ENCODE measurements around the gene KLHDC10.
A peak's percentile ranks its signal among the peaks of the same experiment; 100 is the strongest.
"Not testable (repeated sequence)": the region's sequence is repeated elsewhere in the genome, so short reads cannot be mapped to it uniquely, and the experiment has no call there.

KLHDC10 gene, protein sequence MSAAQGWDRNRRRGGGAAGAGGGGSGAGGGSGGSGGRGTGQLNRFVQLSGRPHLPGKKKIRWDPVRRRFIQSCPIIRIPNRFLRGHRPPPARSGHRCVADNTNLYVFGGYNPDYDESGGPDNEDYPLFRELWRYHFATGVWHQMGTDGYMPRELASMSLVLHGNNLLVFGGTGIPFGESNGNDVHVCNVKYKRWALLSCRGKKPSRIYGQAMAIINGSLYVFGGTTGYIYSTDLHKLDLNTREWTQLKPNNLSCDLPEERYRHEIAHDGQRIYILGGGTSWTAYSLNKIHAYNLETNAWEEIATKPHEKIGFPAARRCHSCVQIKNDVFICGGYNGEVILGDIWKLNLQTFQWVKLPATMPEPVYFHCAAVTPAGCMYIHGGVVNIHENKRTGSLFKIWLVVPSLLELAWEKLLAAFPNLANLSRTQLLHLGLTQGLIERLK

DNA sequence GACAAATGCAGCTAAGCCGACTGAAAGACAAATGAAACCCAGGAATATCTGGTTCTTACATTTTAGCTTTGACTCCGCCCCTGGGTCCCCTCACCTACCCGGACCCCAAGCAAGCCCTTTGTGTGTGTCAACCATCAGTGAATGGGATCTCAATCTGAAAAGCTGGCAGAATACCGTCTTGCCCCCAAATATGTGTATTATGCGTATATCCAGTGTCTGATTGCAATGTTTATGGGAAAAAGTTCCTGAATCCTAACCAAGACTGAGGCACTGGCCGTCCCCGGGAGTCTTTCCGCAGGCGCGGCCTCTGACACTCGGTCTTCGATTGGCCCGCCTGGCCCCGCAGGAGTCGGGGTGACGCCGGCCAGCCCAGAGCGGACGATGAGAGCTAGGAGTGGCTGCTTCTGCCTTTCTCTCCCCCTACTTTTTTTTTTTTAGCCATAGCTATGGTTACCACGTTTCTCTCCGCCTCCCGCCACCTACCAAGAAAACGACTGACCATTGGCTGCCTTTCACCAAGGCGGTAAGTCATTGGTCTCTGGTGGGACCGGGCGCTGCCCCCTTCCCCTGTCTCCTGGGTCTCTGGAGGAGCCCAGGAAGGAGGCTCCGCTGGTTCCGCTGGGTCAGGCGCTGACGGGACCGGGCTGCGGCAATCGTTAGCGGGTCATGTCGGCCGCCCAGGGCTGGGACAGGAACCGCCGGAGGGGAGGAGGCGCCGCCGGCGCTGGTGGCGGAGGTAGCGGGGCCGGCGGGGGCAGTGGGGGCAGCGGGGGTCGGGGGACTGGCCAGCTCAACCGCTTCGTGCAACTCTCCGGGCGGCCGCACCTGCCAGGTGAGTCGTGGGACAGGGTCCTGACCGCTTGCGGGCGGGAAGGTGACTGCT is at the start of gene KLHDC10:
TSS of gene KLHDC10 (plus strand) at position 557 of the 883 bp plus-strand sequence. CDS start at position 667, 110 bp downstream.
- DNase-seq (ENCODE audit: low read depth in 1 of 2, low spot score in 1 of 2): peak; percentile 85 to 98
- in situ Hi-C loops (cut with HindIII; ENCODE audit: low pct_unique_long_range_greater_than_20kb, low sequenced_read_pairs): no loop called here
- no peak for TF ChIP-seq JUND (IDR thresholded peaks at IDR 0.05; ENCODE audit: low read depth)

DNA sequence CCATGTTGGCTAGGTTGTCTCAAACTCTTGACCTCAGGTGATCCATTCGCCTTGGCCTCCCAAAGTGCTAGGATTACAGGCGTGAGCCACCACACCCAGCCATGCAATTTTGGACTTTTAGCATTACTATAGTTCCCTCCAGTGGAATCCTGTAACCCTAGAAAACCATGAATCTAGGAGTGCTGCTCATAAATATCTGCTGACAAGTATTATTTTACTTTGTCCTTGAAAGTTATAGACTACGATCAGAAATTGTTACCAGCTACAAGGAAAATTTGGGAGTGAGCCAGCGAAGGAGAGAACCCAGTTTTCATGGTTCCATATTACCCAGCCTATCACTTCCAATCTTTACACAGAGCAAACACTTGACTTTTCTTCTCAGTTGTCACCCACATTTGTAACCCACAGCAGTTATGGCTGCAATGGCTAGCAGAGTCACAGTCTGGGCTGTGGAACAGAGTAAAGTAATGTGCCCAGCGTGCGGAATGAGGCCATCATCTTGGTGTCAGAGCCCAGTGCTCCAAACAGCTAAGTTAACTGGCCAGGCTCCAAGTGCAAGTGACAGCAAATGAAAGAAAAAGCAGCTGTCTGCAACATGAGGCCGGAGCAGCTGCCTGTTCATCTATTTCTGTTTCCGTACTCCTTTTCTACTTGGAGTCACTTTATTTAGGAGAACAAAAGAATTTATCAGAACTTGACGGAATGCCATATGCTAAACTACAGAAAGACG is 49.1 kb upstream of the KLHDC10 start:
- no peak for DNase-seq (ENCODE audit: low read depth in 1 of 2, low spot score in 1 of 2)
- in situ Hi-C loops (cut with HindIII; ENCODE audit: low pct_unique_long_range_greater_than_20kb, low sequenced_read_pairs): no loop called here
- TF ChIP-seq JUND (IDR thresholded peaks at IDR 0.05; ENCODE audit: low read depth): no peak

DNA sequence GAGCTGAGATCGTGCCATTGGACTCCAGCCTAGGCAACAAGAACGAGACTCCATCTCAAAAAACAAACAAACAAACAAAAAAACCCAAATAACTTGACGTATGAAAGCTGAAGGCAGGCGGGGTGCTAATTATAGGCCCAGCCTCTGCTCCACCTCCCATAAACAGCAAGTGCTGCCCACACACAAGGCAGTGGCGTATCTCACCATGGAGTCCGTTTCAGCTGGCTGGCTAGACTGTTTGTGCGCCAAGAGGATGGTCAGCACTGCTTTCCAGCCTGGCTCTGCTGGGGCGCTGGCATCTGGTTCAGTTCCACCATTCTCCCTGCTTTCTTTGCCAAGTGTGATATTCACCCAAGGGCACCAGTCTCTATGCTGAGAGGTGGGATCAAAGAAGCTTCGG is 48.2 kb upstream of the KLHDC10 start:
- DNase-seq (ENCODE audit: low read depth in 1 of 2, low spot score in 1 of 2): no peak
- no peak for TF ChIP-seq JUND (IDR thresholded peaks at IDR 0.05; ENCODE audit: low read depth)
- in situ Hi-C loops (cut with HindIII; ENCODE audit: low pct_unique_long_range_greater_than_20kb, low sequenced_read_pairs): no loop called here

DNA sequence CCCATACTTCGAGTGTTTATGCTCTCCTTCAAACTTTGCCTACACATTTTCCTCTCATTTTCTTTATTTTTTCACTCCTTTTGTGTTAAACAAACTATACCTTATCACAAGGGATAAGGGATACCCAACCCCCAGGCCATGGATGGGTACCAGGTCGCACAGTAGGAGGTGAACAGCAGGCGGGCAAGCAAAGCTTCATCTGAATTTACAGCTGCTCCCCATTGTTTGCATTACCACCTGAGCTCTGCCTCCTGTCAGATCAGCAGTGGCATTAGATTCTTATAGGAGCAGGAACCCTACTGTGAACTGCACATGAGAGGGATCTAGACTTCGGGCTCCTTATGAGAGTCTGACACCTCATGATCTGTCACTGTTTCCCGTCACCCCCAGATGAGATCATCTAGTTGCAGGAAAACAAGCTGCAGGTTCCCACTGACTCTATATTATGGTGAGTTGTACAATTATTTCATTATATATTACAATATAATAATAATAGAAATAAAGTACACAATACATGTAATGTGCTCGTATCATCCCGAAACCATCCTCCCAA is 47.6 kb upstream of the KLHDC10 start:
- in situ Hi-C loops (cut with HindIII; ENCODE audit: low pct_unique_long_range_greater_than_20kb, low sequenced_read_pairs): no loop called here
- no peak for TF ChIP-seq JUND (IDR thresholded peaks at IDR 0.05; ENCODE audit: low read depth)
- no peak for DNase-seq (ENCODE audit: low read depth in 1 of 2, low spot score in 1 of 2)

DNA sequence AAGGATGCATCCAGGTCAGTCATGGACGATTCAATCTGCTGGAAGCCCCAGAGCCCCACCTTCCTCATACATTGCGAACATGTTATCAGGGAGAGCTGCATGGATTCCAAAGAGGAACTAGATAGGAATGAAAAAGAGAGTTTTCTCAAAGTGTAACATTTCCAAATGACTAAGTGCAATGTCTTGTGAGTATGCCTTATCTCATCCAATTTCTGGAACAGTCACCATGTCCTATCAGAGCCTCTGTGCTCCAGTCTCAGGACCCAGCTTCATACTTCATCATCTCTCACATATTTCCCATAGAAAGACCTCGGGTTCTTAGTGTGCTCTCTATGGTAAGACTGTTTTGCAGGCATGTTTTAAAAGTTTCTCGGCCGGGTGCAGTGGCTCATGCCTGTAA is 45.9 kb upstream of the KLHDC10 start:
- DNase-seq (ENCODE audit: low read depth in 1 of 2, low spot score in 1 of 2): no peak
- no peak for TF ChIP-seq JUND (IDR thresholded peaks at IDR 0.05; ENCODE audit: low read depth)
- in situ Hi-C loops (cut with HindIII; ENCODE audit: low pct_unique_long_range_greater_than_20kb, low sequenced_read_pairs): no loop called here

DNA sequence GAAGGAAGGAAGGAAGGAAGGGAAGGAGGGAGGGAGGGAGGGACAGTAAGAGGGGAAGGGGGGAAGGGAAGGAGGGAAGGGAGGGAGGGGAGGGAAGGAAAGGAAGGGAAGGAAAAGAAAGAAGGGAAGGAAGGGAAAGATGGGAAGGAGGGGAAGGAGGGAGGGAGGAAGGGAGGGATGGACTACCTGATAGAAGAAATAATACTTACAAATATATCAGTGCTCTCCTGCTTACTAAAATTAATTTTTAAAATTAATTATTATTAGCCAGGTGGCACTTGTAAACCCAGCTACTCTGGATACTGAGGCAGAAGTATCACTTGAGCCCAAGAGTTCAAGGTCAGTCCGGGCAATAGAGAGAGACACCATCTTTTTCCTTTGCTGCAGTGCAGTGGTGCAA is 37.6 kb upstream of the KLHDC10 start:
- in situ Hi-C loops (cut with HindIII; ENCODE audit: low pct_unique_long_range_greater_than_20kb, low sequenced_read_pairs): no loop called here
- no peak for DNase-seq (ENCODE audit: low read depth in 1 of 2, low spot score in 1 of 2)
- no peak for TF ChIP-seq JUND (IDR thresholded peaks at IDR 0.05; ENCODE audit: low read depth)

DNA sequence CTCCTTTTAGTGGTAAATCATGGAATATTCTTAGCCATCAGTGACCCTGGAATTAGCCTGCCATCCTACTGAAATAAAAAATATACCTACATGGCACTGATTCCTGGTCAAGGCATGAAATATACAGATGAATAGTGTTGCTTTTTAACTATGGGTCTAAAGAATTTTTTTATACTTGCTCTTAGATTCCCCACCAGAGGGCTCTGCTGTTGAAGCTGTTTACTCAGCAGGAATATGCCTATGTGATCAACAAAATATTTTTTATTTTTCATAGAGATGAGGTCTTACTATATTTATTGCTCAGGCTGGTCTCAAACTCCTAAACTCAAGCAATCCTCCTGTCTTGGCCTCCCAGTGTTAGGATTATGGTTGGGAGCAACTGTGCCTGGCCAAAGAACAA is 32.6 kb upstream of the KLHDC10 start:
- peak in 1 of 2 experiments; percentile 8 for DNase-seq (ENCODE audit: low read depth in 1 of 2, low spot score in 1 of 2)
- no peak for TF ChIP-seq JUND (IDR thresholded peaks at IDR 0.05; ENCODE audit: low read depth)
- in situ Hi-C loops (cut with HindIII; ENCODE audit: low pct_unique_long_range_greater_than_20kb, low sequenced_read_pairs): no loop called here

DNA sequence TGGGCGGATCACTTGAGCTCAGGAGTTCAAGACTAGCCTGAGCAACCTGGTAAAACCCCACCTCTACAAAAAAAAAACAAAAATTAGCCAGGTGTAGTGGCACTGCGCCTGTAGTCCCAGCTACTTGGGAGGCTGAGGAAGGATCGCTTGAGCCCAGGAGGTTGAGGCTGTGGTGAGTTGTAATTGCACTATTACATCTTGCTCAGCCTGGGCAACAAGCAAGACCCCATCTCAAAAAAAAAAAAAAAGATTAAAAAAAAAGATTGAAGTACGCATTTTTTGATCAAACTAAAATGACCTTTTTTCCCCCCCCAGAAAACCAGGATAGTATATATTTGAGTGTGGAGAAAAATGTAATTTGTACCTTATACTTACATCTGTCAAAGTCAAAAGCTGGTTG is 29.8 kb upstream of the KLHDC10 start:
- in situ Hi-C loops (cut with HindIII; ENCODE audit: low pct_unique_long_range_greater_than_20kb, low sequenced_read_pairs): no loop called here
- no peak for TF ChIP-seq JUND (IDR thresholded peaks at IDR 0.05; ENCODE audit: low read depth)
- no peak for DNase-seq (ENCODE audit: low read depth in 1 of 2, low spot score in 1 of 2)

DNA sequence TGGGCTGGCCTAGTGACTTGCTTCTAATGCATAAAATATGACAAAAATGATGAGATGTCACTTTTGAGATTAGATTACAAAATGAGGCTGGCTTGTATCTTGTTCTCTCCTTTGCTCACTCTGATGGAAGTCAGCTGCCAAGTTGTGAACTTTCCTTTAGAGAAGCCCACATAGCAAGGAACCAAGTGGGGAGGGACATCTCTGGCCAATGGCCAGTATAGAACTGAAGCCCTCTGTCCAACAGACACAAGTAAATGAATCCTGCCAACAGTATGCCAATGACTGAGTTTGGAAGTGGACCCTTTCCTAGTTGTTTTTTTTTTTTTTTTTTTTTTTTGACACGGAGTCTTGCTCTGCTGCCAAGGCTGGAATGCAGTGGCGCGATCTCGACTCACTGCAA is 22.5 kb upstream of the KLHDC10 start:
- no peak for TF ChIP-seq JUND (IDR thresholded peaks at IDR 0.05; ENCODE audit: low read depth)
- in situ Hi-C loops (cut with HindIII; ENCODE audit: low pct_unique_long_range_greater_than_20kb, low sequenced_read_pairs): no loop called here
- no peak for DNase-seq (ENCODE audit: low read depth in 1 of 2, low spot score in 1 of 2)

DNA sequence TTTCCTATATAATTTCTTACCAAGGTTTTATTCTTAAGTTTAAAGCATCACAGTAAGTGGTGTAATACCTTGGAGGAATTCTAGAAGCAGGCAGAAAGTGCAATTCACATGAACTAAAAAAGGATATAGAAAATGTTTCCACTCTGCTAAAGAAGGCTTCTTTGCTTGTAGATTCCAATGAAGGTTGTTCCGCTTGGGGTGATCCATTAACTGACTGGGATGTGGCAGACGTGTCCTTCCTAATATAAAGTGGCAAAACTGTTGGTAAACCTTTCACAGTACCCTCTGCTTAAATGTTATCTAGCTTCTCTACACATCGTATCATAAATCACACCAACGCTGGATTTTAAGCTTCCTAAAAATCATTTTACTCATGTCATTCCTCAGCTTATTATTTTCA is 21.4 kb upstream of the KLHDC10 start:
- DNase-seq (ENCODE audit: low read depth in 1 of 2, low spot score in 1 of 2): no peak
- no peak for TF ChIP-seq JUND (IDR thresholded peaks at IDR 0.05; ENCODE audit: low read depth)

DNA sequence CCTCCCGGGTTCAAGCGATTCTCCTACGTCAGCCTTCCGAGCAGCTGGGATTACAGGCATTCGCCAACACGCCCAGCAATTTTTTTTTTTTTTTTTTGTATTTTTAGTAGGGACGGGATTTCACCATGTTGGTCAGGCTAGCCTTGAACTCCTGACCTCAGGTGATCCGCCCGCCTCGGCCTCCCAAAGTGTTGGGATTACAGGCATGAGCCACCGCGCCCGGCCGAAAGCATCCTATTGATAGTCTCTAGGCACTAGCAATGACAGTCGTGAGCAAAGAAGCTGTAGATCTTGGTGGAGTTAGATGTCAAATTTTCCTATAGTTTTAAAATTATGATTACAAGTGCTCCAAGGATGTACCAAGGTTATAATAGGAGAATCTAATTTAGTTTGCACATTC is 18.1 kb upstream of the KLHDC10 start:
- DNase-seq (ENCODE audit: low read depth in 1 of 2, low spot score in 1 of 2); in situ Hi-C loops (cut with HindIII; ENCODE audit: low pct_unique_long_range_greater_than_20kb, low sequenced_read_pairs): not testable (repeated sequence)

More for the DNA sequence above, 21.4 kb upstream of the KLHDC10 start:
- in situ Hi-C loops (cut with HindIII; ENCODE audit: low pct_unique_long_range_greater_than_20kb, low sequenced_read_pairs): no loop called here

DNA sequence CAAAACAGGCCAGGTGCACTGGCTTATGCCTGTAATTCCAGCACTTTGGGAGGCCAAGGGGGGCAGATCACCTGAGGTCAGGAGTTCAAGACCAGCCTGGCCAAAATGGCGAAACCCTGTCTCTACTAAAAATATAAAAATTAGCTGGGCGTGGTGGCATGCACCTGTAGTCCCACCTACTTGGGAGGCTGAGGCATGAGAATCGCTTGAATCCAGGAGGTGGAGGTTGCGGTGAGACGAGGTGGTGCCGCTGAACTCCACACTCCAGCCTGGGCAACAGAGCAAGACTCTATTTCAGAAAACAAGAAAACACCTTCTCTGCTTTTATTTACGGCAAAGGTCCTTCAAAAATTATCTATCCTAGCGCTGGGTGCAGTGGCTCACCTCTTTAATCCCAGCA is 15.1 kb upstream of the KLHDC10 start:
- DNase-seq (ENCODE audit: low read depth in 1 of 2, low spot score in 1 of 2); in situ Hi-C loops (cut with HindIII; ENCODE audit: low pct_unique_long_range_greater_than_20kb, low sequenced_read_pairs): not testable (repeated sequence)
